ENCODE results near the gene FBXO8.
"Not testable (repeated sequence)": the region's sequence is repeated elsewhere in the genome, so short reads cannot be mapped to it uniquely, and the experiment has no call there.

The FBXO8 gene

GRCh38 chr4:174282836-174283506, 496 bp downstream of the FBXO8 start:
- DNase-seq = peak; percentile 93

GRCh38 chr4:174281901-174282300, 1.6 kb downstream of the FBXO8 start:
- no peak for DNase-seq

GRCh38 chr4:174281182-174281737, 2.2 kb downstream of the FBXO8 start:
- DNase-seq = no peak

- DNase-seq = no peak
These were observed 3.9 kb downstream of the FBXO8 start for GRCh38 chr4:174279433-174280155.

- DNase-seq = no peak
These were observed 5.0 kb downstream of the FBXO8 start for GRCh38 chr4:174278467-174278866.

- no peak for DNase-seq
These were observed 6.0 kb downstream of the FBXO8 start for GRCh38 chr4:174277433-174277832.

GRCh38 chr4:174275101-174275500, 8.4 kb downstream of the FBXO8 start:
- DNase-seq = no peak

GRCh38 chr4:174274436-174274835, 9.0 kb downstream of the FBXO8 start:
- no peak for DNase-seq

GRCh38 chr4:174273930-174274329, 9.5 kb downstream of the FBXO8 start:
- no peak for DNase-seq

GRCh38 chr4:174266416-174266815, 17.1 kb downstream of the FBXO8 start:
- no peak for DNase-seq

GRCh38 chr4:174265916-174266315, 17.6 kb downstream of the FBXO8 start:
- no peak for DNase-seq

GRCh38 chr4:174263445-174263736, 20.1 kb downstream of the FBXO8 start:
- no peak for DNase-seq

- no peak for DNase-seq
These were observed 20.6 kb downstream of the FBXO8 start for GRCh38 chr4:174262624-174263444.

- not testable (repeated sequence) for DNase-seq
These were observed 22.0 kb downstream of the FBXO8 start for GRCh38 chr4:174261432-174261831.

GRCh38 chr4:174260099-174260498, 23.4 kb downstream of the FBXO8 start:
- DNase-seq = no peak

- no peak for DNase-seq
These were observed 23.9 kb downstream of the FBXO8 start for GRCh38 chr4:174259580-174259979.

GRCh38 chr4:174256277-174256713, 27.2 kb downstream of the FBXO8 start:
- DNase-seq = no peak

GRCh38 chr4:174255786-174256185, 27.7 kb downstream of the FBXO8 start:
- DNase-seq = no peak

GRCh38 chr4:174255374-174255773, 28.1 kb downstream of the FBXO8 start:
- no peak for DNase-seq

- no peak for DNase-seq
These were observed 28.9 kb downstream of the FBXO8 start for GRCh38 chr4:174254613-174255012.

GRCh38 chr4:174252412-174252811, 31.1 kb downstream of the FBXO8 start:
- no peak for DNase-seq

GRCh38 chr4:174248407-174248806, 35.1 kb downstream of the FBXO8 start:
- DNase-seq = no peak

- DNase-seq = no peak
These were observed 37.8 kb downstream of the FBXO8 start for GRCh38 chr4:174245714-174246113.

- no peak for DNase-seq
These were observed 39.0 kb downstream of the FBXO8 start for GRCh38 chr4:174244441-174244840.

Measured in GF-D8 (cell line).